ENCODE results near the gene TMOD2. TPM values are rescaled to one million over a fixed set of nuclear protein-coding genes. Genes with fewer than 3 reads are reported as not detected.

The TMOD2 gene
- total RNA-seq, 1 donor from 2014 or later = 14.6 TPM

DNA sequence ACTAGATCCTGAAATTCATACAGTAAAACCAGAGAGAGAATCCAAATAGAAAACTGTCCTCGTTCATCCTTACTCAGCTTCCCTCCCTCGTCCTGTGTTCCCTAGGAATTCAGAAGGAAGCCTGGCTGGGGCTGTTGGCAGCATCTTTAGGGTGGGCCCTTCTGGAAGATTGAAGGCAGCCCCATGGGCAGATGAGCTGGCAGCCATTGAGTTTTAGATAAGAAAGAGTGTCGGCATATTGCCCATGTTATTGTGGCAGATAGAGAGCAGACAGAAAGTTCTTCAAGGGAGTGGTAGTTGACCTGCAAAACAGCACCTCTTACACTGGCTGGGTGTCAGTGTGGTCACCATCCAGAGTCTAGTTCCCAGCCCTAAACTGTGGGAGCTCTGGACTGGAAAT lies 23.5 kb downstream of the TMOD2 start:
- Mint-ChIP-seq H3K4me1 (peaks cover 9% of the 10 kb centered on the region), H3K36me3 (ENCODE audit: low read depth) (peaks cover 50% of the 10 kb centered on the region), H3K27me3 (no peaks in the 10 kb centered on the region), H3K4me3 (no peak overlapping the region), H3K9me3 (no peaks in the 10 kb centered on the region), H3K27ac (no peak overlapping the region)
- CTCF ChIA-PET = interaction anchor here (2.0 to 6.2 kb wide), 5 partner anchors 20 to 127 kb away, joined by 5 to 348 read pairs (median 24); partner anchors contain the start of gene LYSMD2
- intact Hi-C loops (cut with micrococcal nuclease) = no loop called here
- no peak for ATAC-seq (ENCODE audit: low read depth)
- POLR2A ChIA-PET = interaction anchor here (2.4 to 2.7 kb wide), 2 partner anchors 38 to 125 kb away, joined by 25 to 28 read pairs; partner anchors contain the start of gene LYSMD2
- TF ChIP-seq, protein P1, sequence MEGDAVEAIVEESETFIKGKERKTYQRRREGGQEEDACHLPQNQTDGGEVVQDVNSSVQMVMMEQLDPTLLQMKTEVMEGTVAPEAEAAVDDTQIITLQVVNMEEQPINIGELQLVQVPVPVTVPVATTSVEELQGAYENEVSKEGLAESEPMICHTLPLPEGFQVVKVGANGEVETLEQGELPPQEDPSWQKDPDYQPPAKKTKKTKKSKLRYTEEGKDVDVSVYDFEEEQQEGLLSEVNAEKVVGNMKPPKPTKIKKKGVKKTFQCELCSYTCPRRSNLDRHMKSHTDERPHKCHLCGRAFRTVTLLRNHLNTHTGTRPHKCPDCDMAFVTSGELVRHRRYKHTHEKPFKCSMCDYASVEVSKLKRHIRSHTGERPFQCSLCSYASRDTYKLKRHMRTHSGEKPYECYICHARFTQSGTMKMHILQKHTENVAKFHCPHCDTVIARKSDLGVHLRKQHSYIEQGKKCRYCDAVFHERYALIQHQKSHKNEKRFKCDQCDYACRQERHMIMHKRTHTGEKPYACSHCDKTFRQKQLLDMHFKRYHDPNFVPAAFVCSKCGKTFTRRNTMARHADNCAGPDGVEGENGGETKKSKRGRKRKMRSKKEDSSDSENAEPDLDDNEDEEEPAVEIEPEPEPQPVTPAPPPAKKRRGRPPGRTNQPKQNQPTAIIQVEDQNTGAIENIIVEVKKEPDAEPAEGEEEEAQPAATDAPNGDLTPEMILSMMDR (IDR thresholded peaks at IDR 0.05) = no peak
- no peak for DNase-seq

- no peak for DNase-seq
- Mint-ChIP-seq H3K27ac (peak overlapping the region; percentile 12), H3K27me3 (no peaks in the 10 kb centered on the region), H3K36me3 (ENCODE audit: low read depth) (peaks cover 45% of the 10 kb centered on the region), H3K9me3 (no peaks in the 10 kb centered on the region), H3K4me1 (peaks cover 9% of the 10 kb centered on the region), H3K4me3 (no peak overlapping the region)
- POLR2A ChIA-PET = interaction anchor here (0.9 to 2.7 kb wide), 7 partner anchors 9 to 126 kb away, joined by 3 to 28 read pairs (median 4); partner anchors contain the start of gene LYSMD2
- intact Hi-C loops (cut with micrococcal nuclease) = loop anchor here (1.0 kb wide), 6 partner anchors 24 to 239 kb away; no protein-coding TSS in a partner anchor
- peak; percentile 87 for ATAC-seq (ENCODE audit: low read depth)
- TF ChIP-seq, protein P1 (IDR thresholded peaks at IDR 0.05) = no peak
- CTCF ChIA-PET = interaction anchor here (0.6 to 6.2 kb wide), 44 partner anchors 8 to 614 kb away, joined by 3 to 348 read pairs (median 6); partner anchors contain the start of genes DMXL2, LYSMD2 and TMOD2
These were observed 24.8 kb downstream of the TMOD2 start for GRCh38 chr15:51775967-51776816.

GRCh38 chr15:51776952-51777569 lies 25.7 kb downstream of the TMOD2 start:
- Mint-ChIP-seq H3K27me3 (no peaks in the 10 kb centered on the region), H3K27ac (no peak overlapping the region), H3K9me3 (no peaks in the 10 kb centered on the region), H3K36me3 (ENCODE audit: low read depth) (peaks cover 49% of the 10 kb centered on the region), H3K4me1 (peaks cover 13% of the 10 kb centered on the region), H3K4me3 (no peak overlapping the region)
- TF ChIP-seq, protein P1 (IDR thresholded peaks at IDR 0.05) = peak; percentile 23
- DNase-seq (no peak), ATAC-seq (ENCODE audit: low read depth) (peak; percentile 70)
- intact Hi-C loops (cut with micrococcal nuclease) = loop anchor here (1.0 kb wide), 6 partner anchors 25 to 240 kb away; no protein-coding TSS in a partner anchor
- ChIA-PET POLR2A (interaction anchor here (0.7 to 2.7 kb wide), 7 partner anchors 8 to 211 kb away, joined by 3 to 28 read pairs (median 4); partner anchors contain the start of gene LYSMD2), CTCF (interaction anchor here (0.7 to 6.2 kb wide), 41 partner anchors 8 to 615 kb away, joined by 3 to 348 read pairs (median 7); partner anchors contain the start of genes DMXL2, LYSMD2 and TMOD2)

DNA sequence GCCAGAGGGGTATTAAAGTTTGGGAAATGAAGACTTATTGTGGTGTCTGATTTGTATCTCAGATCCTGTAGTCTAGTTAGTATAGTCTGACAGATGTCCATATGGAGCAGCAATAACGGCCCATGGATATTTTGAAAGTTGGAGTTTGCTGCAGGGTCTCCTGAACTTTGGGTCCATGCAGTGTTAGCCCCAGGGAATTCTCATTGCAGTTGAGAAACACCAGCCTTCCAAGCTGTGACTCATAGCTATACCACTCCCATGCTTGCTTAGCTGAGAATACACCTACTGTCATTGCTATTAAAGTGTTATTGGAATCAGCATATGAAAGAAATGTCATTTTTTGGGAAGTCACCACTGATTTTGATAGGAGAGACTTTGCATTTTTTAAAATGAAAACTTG lies 29.2 kb downstream of the TMOD2 start:
- ATAC-seq (ENCODE audit: low read depth) (no peak), DNase-seq (no peak)
- POLR2A ChIA-PET = no interaction called here
- intact Hi-C loops (cut with micrococcal nuclease) = no loop called here
- H3K9me3 Mint-ChIP-seq = no peaks in the 10 kb centered on the region
- H3K27me3 Mint-ChIP-seq = no peaks in the 10 kb centered on the region
- TF ChIP-seq, protein P1 (IDR thresholded peaks at IDR 0.05) = no peak
- H3K4me3 Mint-ChIP-seq = no peak overlapping the region
- CTCF ChIA-PET = interaction anchor here (1.2 to 1.4 kb wide), 2 partner anchors 45 to 131 kb away, joined by 3 to 9 read pairs; no protein-coding TSS in a partner anchor
- peaks cover 13% of the 10 kb centered on the region for H3K4me1 Mint-ChIP-seq
- no peak overlapping the region for H3K27ac Mint-ChIP-seq
- H3K36me3 Mint-ChIP-seq (ENCODE audit: low read depth) = peaks cover 47% of the 10 kb centered on the region

Measured in activated B cell treated with CpG ODN at 0.5 μM for 24 hours (primary cell).